OCI-LY3 (cell line): Measurements from ENCODE around the gene B3GALT6.

Experiments used
- H2AFZ ChIP-seq: fragments of 200-600, 300-600 bp; shearing (Covaris generic); 2 replicates; pipeline ENCODE4 v1.6.0; 2014; ENCODE audit warnings: antibody characterized with exemption, low read depth, low read length
- H3K27ac ChIP-seq: fragments of 200-600, 300-600 bp; sonication (generic); 2 replicates; pipeline ENCODE4 v1.5.1; 2014; ENCODE audit warnings: mild to moderate bottlenecking, low read length, moderate library complexity, mixed read lengths
- H3K27me3 ChIP-seq: fragments of 200-600, 300-600 bp; sonication (generic); 2 replicates; pipeline ENCODE4 v1.6.1; 2014; ENCODE audit warnings: low read depth, low read length, mixed read lengths
- H3K36me3 ChIP-seq: fragments of 200-600, 300-600 bp; sonication (generic); replicated peaks from 2 replicates; pipeline ENCODE3; 2014; ENCODE audit warnings: low read depth, low read length, mixed read lengths
- H3K4me1 ChIP-seq: fragments of 300-600, 200-600 bp; sonication (generic); 2 replicates; pipeline ENCODE4 v1.6.1; 2014; ENCODE audit warnings: low read length, mixed read lengths
- H3K4me2 ChIP-seq: fragments of 200-600, 300-600 bp; sonication (generic); 2 replicates; pipeline ENCODE4 v1.6.1; 2014; ENCODE audit warnings: low read length, mixed read lengths
- H3K4me3 ChIP-seq: fragments of 300-600, 200-600 bp; sonication (generic); 2 replicates; pipeline ENCODE4 v1.5.1; 2014; ENCODE audit warnings: antibody characterized with exemption, mild to moderate bottlenecking, low read length, moderate library complexity
- H3K79me2 ChIP-seq: fragments of 300-600, 200-600 bp; shearing (Covaris generic); 2 replicates; pipeline ENCODE4 v1.6.1; 2014; ENCODE audit warnings: mild to moderate bottlenecking, low read length, mixed read lengths
- H3K9ac ChIP-seq: fragments of 300-600, 200-600 bp; shearing (Covaris generic); 2 replicates; pipeline ENCODE4 v1.6.0; 2014; ENCODE audit warnings: mild to moderate bottlenecking, low read length, moderate library complexity
- H3K9me3 ChIP-seq: fragments of 200-600, 300-600 bp; shearing (Covaris generic); 2 replicates; pipeline ENCODE4 v1.6.1; 2014; ENCODE audit warnings: low read length, mixed read lengths; ENCODE audit not compliant: insufficient read depth
- H4K20me1 ChIP-seq: fragments of 200-600, 300-600 bp; sonication (generic); 2 replicates; pipeline ENCODE4 v1.6.1; 2016; ENCODE audit warnings: low read length, mixed read lengths; ENCODE audit not compliant: insufficient read depth
- CTCF ChIP-seq: fragments of 200-600, 300-600 bp; sonication (generic); IDR thresholded peaks from 2 replicates; pipeline ENCODE4 v1.5.1; 2014; ENCODE audit warnings: antibody characterized with exemption, low read length, low read depth
- EZH2phosphoT487 ChIP-seq: fragments of 200-600 bp; shearing (Covaris generic); IDR thresholded peaks from 2 replicates; pipeline ENCODE4 v1.6.1; 2018; ENCODE audit warnings: antibody characterized with exemption, mixed run types, low read depth

Gene B3GALT6

GRCh38 chr1:1236945-1237873, 5.2 kb downstream of the B3GALT6 start:
- no peak overlapping the region for H3K4me3 ChIP-seq
- 0 out of 2 replicates have a peak, but pooled peaks cover 3% of the 10 kb centered on the region for H3K27me3 ChIP-seq
- TF ChIP-seq CTCF (no peak), EZH2phosphoT487 (no peak)
- no peak overlapping the region for H3K9ac ChIP-seq
- peaks cover 8% of the 10 kb centered on the region; the same call in 1 of the 2 replicates for H4K20me1 ChIP-seq
- H3K4me2 ChIP-seq = no peak overlapping the region
- H2AFZ ChIP-seq = no peak overlapping the region
- peaks cover 20% of the 10 kb centered on the region for H3K36me3 ChIP-seq
- peaks cover 22% of the 10 kb centered on the region for H3K79me2 ChIP-seq
- H3K9me3 ChIP-seq = no peaks in the 10 kb centered on the region
- H3K27ac ChIP-seq = no peak overlapping the region
- H3K4me1 ChIP-seq = peaks cover 8% of the 10 kb centered on the region

- no peak overlapping the region for H3K27ac ChIP-seq
- no peak overlapping the region for H2AFZ ChIP-seq
- H3K36me3 ChIP-seq = peaks cover 17% of the 10 kb centered on the region
- 0 out of 2 replicates have a peak, but pooled peaks cover 3% of the 10 kb centered on the region for H3K27me3 ChIP-seq
- no peak overlapping the region for H3K9ac ChIP-seq
- peaks cover 14% of the 10 kb centered on the region for H3K79me2 ChIP-seq
- no peak for TF ChIP-seq CTCF
- TF ChIP-seq EZH2phosphoT487 = no peak
- H3K9me3 ChIP-seq = no peaks in the 10 kb centered on the region
- H3K4me3 ChIP-seq = no peak overlapping the region
- H3K4me1 ChIP-seq = peaks cover 4% of the 10 kb centered on the region
- H3K4me2 ChIP-seq = no peak overlapping the region
- H4K20me1 ChIP-seq = peaks cover 8% of the 10 kb centered on the region; the same call in 1 of the 2 replicates
Observed at GRCh38 chr1:1237874-1238701, 6.1 kb downstream of the B3GALT6 start.

- H3K27me3 ChIP-seq = 0 out of 2 replicates have a peak, but pooled peaks cover 3% of the 10 kb centered on the region
- TF ChIP-seq CTCF = no peak
- TF ChIP-seq EZH2phosphoT487 = no peak
- H3K36me3 ChIP-seq = peaks cover 10% of the 10 kb centered on the region
- H4K20me1 ChIP-seq = peaks cover 6% of the 10 kb centered on the region; the same call in 1 of the 2 replicates
- H2AFZ ChIP-seq = no peak overlapping the region
- H3K9ac ChIP-seq = no peak overlapping the region
- H3K27ac ChIP-seq = no peak overlapping the region
- H3K79me2 ChIP-seq = peaks cover 8% of the 10 kb centered on the region
- no peaks in the 10 kb centered on the region for H3K9me3 ChIP-seq
- H3K4me1 ChIP-seq = no peaks in the 10 kb centered on the region
- no peak overlapping the region for H3K4me2 ChIP-seq
- H3K4me3 ChIP-seq = no peak overlapping the region
Observed at GRCh38 chr1:1238702-1239178, 6.7 kb downstream of the B3GALT6 start.

GRCh38 chr1:1239227-1239613, 7.2 kb downstream of the B3GALT6 start:
- H2AFZ ChIP-seq = no peak overlapping the region
- TF ChIP-seq EZH2phosphoT487 (no peak), CTCF (no peak)
- 0 out of 2 replicates have a peak, but pooled peaks cover 3% of the 10 kb centered on the region for H4K20me1 ChIP-seq
- no peak overlapping the region for H3K4me3 ChIP-seq
- no peaks in the 10 kb centered on the region for H3K9me3 ChIP-seq
- H3K27ac ChIP-seq = no peak overlapping the region
- H3K4me2 ChIP-seq = no peak overlapping the region
- H3K4me1 ChIP-seq = no peaks in the 10 kb centered on the region
- no peak overlapping the region for H3K9ac ChIP-seq
- H3K36me3 ChIP-seq = peaks cover 5% of the 10 kb centered on the region
- peaks cover 3% of the 10 kb centered on the region for H3K79me2 ChIP-seq
- 0 out of 2 replicates have a peak, but pooled peaks cover 3% of the 10 kb centered on the region for H3K27me3 ChIP-seq
